ENCODE data around the gene NDUFS6.

- TF ChIP-seq MXI1 (IDR thresholded peaks at IDR 0.05; ENCODE audit: borderline replicate concordance, low read depth, low read length) (no peak), POLR2A (IDR thresholded peaks at IDR 0.05; ENCODE audit: low read depth, low read length) (no peak), CTCF (conservative IDR thresholded peaks at IDR 0.05; ENCODE audit: low read depth, low read length) (no peak), MAZ (IDR thresholded peaks at IDR 0.05; ENCODE audit: borderline replicate concordance, low read depth, low read length) (no peak), ELK1 (IDR thresholded peaks at IDR 0.05; ENCODE audit: borderline replicate concordance, low read depth, low read length) (no peak), BHLHE40 (IDR thresholded peaks at IDR 0.05; ENCODE audit: low read depth, low read length) (no peak), CEBPB (IDR thresholded peaks at IDR 0.05; ENCODE audit: low read depth, low read length) (no peak), RAD21 (IDR thresholded peaks at IDR 0.05; ENCODE audit: low read length) (no peak), CHD1 (IDR thresholded peaks at IDR 0.05; ENCODE audit: low read depth, low read length) (no peak), SMC3 (IDR thresholded peaks at IDR 0.05; ENCODE audit: low read depth, low read length) (no peak), FOS (IDR thresholded peaks at IDR 0.05; ENCODE audit: low read depth, low read length) (no peak), RFX5 (IDR thresholded peaks at IDR 0.05; ENCODE audit: low read depth, low read length) (no peak), MAFK (IDR thresholded peaks at IDR 0.05; ENCODE audit: low read depth, low read length) (no peak)
- TF ChIP-seq, protein P1, sequence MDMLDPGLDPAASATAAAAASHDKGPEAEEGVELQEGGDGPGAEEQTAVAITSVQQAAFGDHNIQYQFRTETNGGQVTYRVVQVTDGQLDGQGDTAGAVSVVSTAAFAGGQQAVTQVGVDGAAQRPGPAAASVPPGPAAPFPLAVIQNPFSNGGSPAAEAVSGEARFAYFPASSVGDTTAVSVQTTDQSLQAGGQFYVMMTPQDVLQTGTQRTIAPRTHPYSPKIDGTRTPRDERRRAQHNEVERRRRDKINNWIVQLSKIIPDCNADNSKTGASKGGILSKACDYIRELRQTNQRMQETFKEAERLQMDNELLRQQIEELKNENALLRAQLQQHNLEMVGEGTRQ (IDR thresholded peaks at IDR 0.05; ENCODE audit: low read depth, low read length): no peak
Observed at GRCh38 chr5:1834721-1835429, 33.7 kb downstream of the NDUFS6 start.

All from IMR-90 (cell line).